ENCODE data around the gene SAG.
A peak's percentile ranks its signal among the peaks of the same experiment; 100 is the strongest.

Gene SAG

GRCh38 chr2:233384015-233384414 lies 76.4 kb downstream of the SAG start:
- DNase-seq (ENCODE audit: extremely low spot score), result peak; percentile 26
- ChIA-PET CTCF (interaction anchor here (0.6 to 0.9 kb wide), 2 partner anchors 14 to 15 kb away, joined by 3 read pairs; no protein-coding TSS in a partner anchor), POLR2A (no interaction called here)
- TF ChIP-seq CTBP1 (IDR thresholded peaks at IDR 0.05; ENCODE audit: borderline replicate concordance), result no peak
- no peak for TF ChIP-seq BHLHE40 (IDR thresholded peaks at IDR 0.05; ENCODE audit: borderline replicate concordance)
- TF ChIP-seq NFRKB (IDR thresholded peaks at IDR 0.05), result no peak
- TF ChIP-seq PKNOX1 (IDR thresholded peaks at IDR 0.05), result no peak
- no peak for TF ChIP-seq FOXA1 (IDR thresholded peaks at IDR 0.05)
- TF ChIP-seq LEF1 (IDR thresholded peaks at IDR 0.05; ENCODE audit: borderline replicate concordance), result no peak
- TF ChIP-seq ELF4 (IDR thresholded peaks at IDR 0.05), result no peak
- no peak for TF ChIP-seq FOXK2 (IDR thresholded peaks at IDR 0.05)

- DNase-seq (ENCODE audit: extremely low spot score), result no peak
- POLR2A ChIA-PET, result no interaction called here
- CTCF ChIA-PET, result no interaction called here
- TF ChIP-seq L3MBTL2 (conservative IDR thresholded peaks at IDR 0.05), result no peak
- no peak for TF ChIP-seq FOXA1 (IDR thresholded peaks at IDR 0.05)
These were observed 77.3 kb downstream of the SAG start for GRCh38 chr2:233384811-233385488.

GRCh38 chr2:233385489-233386044 lies 78.0 kb downstream of the SAG start:
- ChIA-PET CTCF (no interaction called here), POLR2A (no interaction called here)
- DNase-seq (ENCODE audit: extremely low spot score), result no peak
- TF ChIP-seq SP1 (IDR thresholded peaks at IDR 0.05), result no peak
- no peak for TF ChIP-seq FOXA1 (IDR thresholded peaks at IDR 0.05)
- TF ChIP-seq NFRKB (IDR thresholded peaks at IDR 0.05), result no peak
- TF ChIP-seq FOXM1 (IDR thresholded peaks at IDR 0.05; ENCODE audit: borderline replicate concordance), result no peak
- TF ChIP-seq BHLHE40 (IDR thresholded peaks at IDR 0.05; ENCODE audit: borderline replicate concordance), result no peak
- no peak for TF ChIP-seq LEF1 (IDR thresholded peaks at IDR 0.05; ENCODE audit: borderline replicate concordance)
- no peak for TF ChIP-seq TARDBP (IDR thresholded peaks at IDR 0.05)
- no peak for TF ChIP-seq PKNOX1 (IDR thresholded peaks at IDR 0.05)
- no peak for TF ChIP-seq SUZ12 (IDR thresholded peaks at IDR 0.05)
- TF ChIP-seq ARNT (IDR thresholded peaks at IDR 0.05), result no peak
- TF ChIP-seq L3MBTL2 (conservative IDR thresholded peaks at IDR 0.05), result no peak
- no peak for TF ChIP-seq CTBP1 (IDR thresholded peaks at IDR 0.05; ENCODE audit: borderline replicate concordance)
- no peak for TF ChIP-seq ELF4 (IDR thresholded peaks at IDR 0.05)
- TF ChIP-seq HDGF (IDR thresholded peaks at IDR 0.05; ENCODE audit: borderline replicate concordance), result no peak
- no peak for TF ChIP-seq ZNF384 (IDR thresholded peaks at IDR 0.05)
- no peak for TF ChIP-seq FOXK2 (IDR thresholded peaks at IDR 0.05)

DNA sequence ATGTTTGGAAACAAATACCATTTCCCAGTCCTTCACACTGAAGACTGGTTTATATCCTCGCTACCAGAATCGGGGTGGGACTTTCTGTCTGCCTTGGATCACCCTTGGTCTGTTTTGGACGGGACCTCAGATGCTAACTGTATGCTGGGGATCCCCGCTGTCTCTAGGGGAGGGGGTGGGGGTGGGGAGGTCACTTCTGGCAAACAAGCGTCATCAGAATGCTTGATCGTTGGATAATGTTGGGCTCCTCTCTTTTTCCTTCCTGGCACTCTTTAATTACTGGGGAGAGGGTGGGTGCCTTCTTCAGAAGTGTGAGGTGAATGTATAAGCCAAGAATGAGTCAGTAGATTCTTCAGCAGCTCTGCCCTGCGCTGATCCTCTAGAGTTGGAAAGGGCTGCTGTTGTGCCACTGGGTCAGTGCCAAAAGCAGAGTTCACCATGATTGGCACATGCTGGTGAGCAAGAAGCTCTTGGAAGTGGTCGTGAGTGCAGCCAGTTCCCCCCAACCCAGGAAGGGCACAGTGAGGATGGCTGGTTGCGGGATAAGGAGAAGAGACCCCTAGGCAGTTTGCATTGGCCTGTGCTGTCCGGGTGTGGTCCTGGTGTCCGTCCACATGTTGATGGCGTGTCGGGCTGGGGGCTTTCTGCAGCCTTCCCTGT lies 78.9 kb downstream of the SAG start:
- ChIA-PET CTCF (no interaction called here), POLR2A (no interaction called here)
- no peak for DNase-seq (ENCODE audit: extremely low spot score)
- TF ChIP-seq CTBP1 (IDR thresholded peaks at IDR 0.05; ENCODE audit: borderline replicate concordance), result no peak
- no peak for TF ChIP-seq FOXK2 (IDR thresholded peaks at IDR 0.05)
- no peak for TF ChIP-seq SP1 (IDR thresholded peaks at IDR 0.05)
- no peak for TF ChIP-seq LEF1 (IDR thresholded peaks at IDR 0.05; ENCODE audit: borderline replicate concordance)
- TF ChIP-seq BHLHE40 (IDR thresholded peaks at IDR 0.05; ENCODE audit: borderline replicate concordance), result no peak
- TF ChIP-seq ELF4 (IDR thresholded peaks at IDR 0.05), result no peak
- no peak for TF ChIP-seq SUZ12 (IDR thresholded peaks at IDR 0.05)
- no peak for TF ChIP-seq PKNOX1 (IDR thresholded peaks at IDR 0.05)
- TF ChIP-seq NFRKB (IDR thresholded peaks at IDR 0.05), result no peak
- no peak for TF ChIP-seq HDGF (IDR thresholded peaks at IDR 0.05; ENCODE audit: borderline replicate concordance)
- no peak for TF ChIP-seq TARDBP (IDR thresholded peaks at IDR 0.05)
- no peak for TF ChIP-seq FOXM1 (IDR thresholded peaks at IDR 0.05; ENCODE audit: borderline replicate concordance)
- no peak for TF ChIP-seq ARNT (IDR thresholded peaks at IDR 0.05)
- no peak for TF ChIP-seq FOXA1 (IDR thresholded peaks at IDR 0.05)
- no peak for TF ChIP-seq ZNF384 (IDR thresholded peaks at IDR 0.05)
- TF ChIP-seq L3MBTL2 (conservative IDR thresholded peaks at IDR 0.05), result no peak

- TF ChIP-seq PKNOX1 (IDR thresholded peaks at IDR 0.05) (no peak), TARDBP (IDR thresholded peaks at IDR 0.05) (no peak), ARNT (IDR thresholded peaks at IDR 0.05) (no peak), LEF1 (IDR thresholded peaks at IDR 0.05; ENCODE audit: borderline replicate concordance) (no peak), FOXM1 (IDR thresholded peaks at IDR 0.05; ENCODE audit: borderline replicate concordance) (no peak), NFRKB (IDR thresholded peaks at IDR 0.05) (no peak), SUZ12 (IDR thresholded peaks at IDR 0.05) (no peak), CTBP1 (IDR thresholded peaks at IDR 0.05; ENCODE audit: borderline replicate concordance) (no peak), ELF4 (IDR thresholded peaks at IDR 0.05) (no peak), FOXK2 (IDR thresholded peaks at IDR 0.05) (no peak), SP1 (IDR thresholded peaks at IDR 0.05) (no peak), L3MBTL2 (conservative IDR thresholded peaks at IDR 0.05) (no peak), BHLHE40 (IDR thresholded peaks at IDR 0.05; ENCODE audit: borderline replicate concordance) (no peak), ZNF384 (IDR thresholded peaks at IDR 0.05) (no peak), FOXA1 (IDR thresholded peaks at IDR 0.05) (no peak), HDGF (IDR thresholded peaks at IDR 0.05; ENCODE audit: borderline replicate concordance) (no peak)
- no peak for DNase-seq (ENCODE audit: extremely low spot score)
- CTCF ChIA-PET, result no interaction called here
- POLR2A ChIA-PET, result no interaction called here
These were observed 79.6 kb downstream of the SAG start for GRCh38 chr2:233387225-233387624.
